DOHH2 (cell line): ENCODE results near the gene TRPV4.

Source experiments
- H3F3A ChIP-seq: fragments of 200-600 bp; sonication (generic), shearing (Covaris generic); 2 replicates; pipeline ENCODE4 v1.6.0; 2016; ENCODE audit warnings: antibody characterized with exemption, mild to moderate bottlenecking; ENCODE audit not compliant: control insufficient read depth, insufficient read depth
- H3K27ac ChIP-seq: fragments of 200-600 bp; sonication (generic); 2 replicates; pipeline ENCODE4 v1.5.1; 2014; ENCODE audit warnings: low read depth, mild to moderate bottlenecking, low read length, moderate library complexity
- H3K27me3 ChIP-seq: fragments of 200-600 bp; sonication (generic); 2 replicates; pipeline ENCODE4 v1.6.1; 2014; ENCODE audit warnings: mild to moderate bottlenecking, low read length, mixed read lengths; ENCODE audit not compliant: control insufficient read depth
- H3K36me3 ChIP-seq: fragments of 200-600 bp; sonication (generic); 2 replicates; pipeline ENCODE4 v1.6.1; 2014; ENCODE audit warnings: mild to moderate bottlenecking, low read length, moderate library complexity, mixed read lengths; ENCODE audit not compliant: control insufficient read depth
- H3K4me1 ChIP-seq: fragments of 200-600 bp; sonication (generic); 2 replicates; pipeline ENCODE4 v1.6.1; 2014; ENCODE audit warnings: mild to moderate bottlenecking, low read length, mixed read lengths; ENCODE audit not compliant: control insufficient read depth
- H3K4me2 ChIP-seq: fragments of 200-600 bp; sonication (generic); 2 replicates; pipeline ENCODE4 v1.6.0; 2014; ENCODE audit warnings: mild to moderate bottlenecking, low read length, moderate library complexity
- H3K4me3 ChIP-seq: fragments of 200-600 bp; sonication (generic); 2 replicates; pipeline ENCODE4 v1.5.1; 2014; ENCODE audit warnings: mild to moderate bottlenecking, low read length, mixed read lengths
- H3K79me2 ChIP-seq: fragments of 200-600 bp; sonication (generic); 2 replicates; pipeline ENCODE4 v1.6.1; 2014; ENCODE audit warnings: mild to moderate bottlenecking, low read length, mixed read lengths; ENCODE audit not compliant: control insufficient read depth
- H3K9me2 ChIP-seq: fragments of 200-600 bp; sonication (generic); replicated peaks from 2 replicates; pipeline ENCODE4 v1.6.1; 2014; ENCODE audit warnings: mild to moderate bottlenecking, low read length, mixed read lengths; ENCODE audit not compliant: control insufficient read depth
- H3K9me3 ChIP-seq: fragments of 200-600 bp; sonication (generic); 2 replicates; pipeline ENCODE4 v1.6.1; 2014; ENCODE audit warnings: antibody characterized with exemption, low read length, mixed read lengths; ENCODE audit not compliant: control insufficient read depth, insufficient read depth
- H4K20me1 ChIP-seq: fragments of 200-600 bp; sonication (generic); 2 replicates; pipeline ENCODE4 v1.6.0; 2014; ENCODE audit warnings: low read depth, mild to moderate bottlenecking, antibody characterized with exemption, low read length, moderate library complexity; ENCODE audit not compliant: control insufficient read depth, insufficient read depth
- CTCF ChIP-seq: fragments of 200-600 bp; sonication (generic); IDR thresholded peaks from one replicate; pipeline ENCODE4 v1.5.1; 2014; ENCODE audit warnings: antibody characterized with exemption, mild to moderate bottlenecking, low read depth, low read length; ENCODE audit not compliant: poor library complexity, severe bottlenecking
- EZH2phosphoT487 ChIP-seq: fragments of 200-600 bp; sonication (generic); IDR thresholded peaks from 2 replicates; pipeline ENCODE4 v1.6.1; 2017; ENCODE audit warnings: borderline replicate concordance, mild to moderate bottlenecking, antibody characterized with exemption, low read length, moderate library complexity, mixed read lengths

The TRPV4 gene

GRCh38 chr12:109815757-109816617 lies 17.2 kb downstream of the TRPV4 start:
- peaks cover 3% of the 10 kb centered on the region; the same call in 1 of the 2 replicates for H3K27me3 ChIP-seq
- H3K4me1 ChIP-seq: no peaks in the 10 kb centered on the region
- no peaks in the 10 kb centered on the region for H3K9me2 ChIP-seq
- no peaks in the 10 kb centered on the region for H3K79me2 ChIP-seq
- no peaks in the 10 kb centered on the region for H4K20me1 ChIP-seq
- no peak overlapping the region for H3K4me3 ChIP-seq
- no peaks in the 10 kb centered on the region for H3K9me3 ChIP-seq
- H3K4me2 ChIP-seq: no peak overlapping the region
- no peak overlapping the region for H3K27ac ChIP-seq
- H3K36me3 ChIP-seq: no peaks in the 10 kb centered on the region
- H3F3A ChIP-seq: no peaks in the 10 kb centered on the region
- no peak for TF ChIP-seq CTCF
- no peak for TF ChIP-seq EZH2phosphoT487

GRCh38 chr12:109815225-109815624 lies 18.0 kb downstream of the TRPV4 start:
- H3K4me3 ChIP-seq: no peak overlapping the region
- no peaks in the 10 kb centered on the region for H3K9me2 ChIP-seq
- no peak overlapping the region for H3K27ac ChIP-seq
- H3K4me1 ChIP-seq: no peaks in the 10 kb centered on the region
- H3K4me2 ChIP-seq: no peak overlapping the region
- TF ChIP-seq EZH2phosphoT487 (no peak), CTCF (no peak)
- H3K79me2 ChIP-seq: no peaks in the 10 kb centered on the region
- peaks cover 3% of the 10 kb centered on the region; the same call in 1 of the 2 replicates for H3K27me3 ChIP-seq
- H3K9me3 ChIP-seq: no peaks in the 10 kb centered on the region
- no peaks in the 10 kb centered on the region for H4K20me1 ChIP-seq
- no peaks in the 10 kb centered on the region for H3K36me3 ChIP-seq
- no peaks in the 10 kb centered on the region for H3F3A ChIP-seq

GRCh38 chr12:109814600-109815150 lies 18.5 kb downstream of the TRPV4 start:
- Histone ChIP-seq H3K79me2 (no peaks in the 10 kb centered on the region), H3K4me1 (no peaks in the 10 kb centered on the region), H3K27me3 (peaks cover 3% of the 10 kb centered on the region; the same call in 1 of the 2 replicates), H3K9me2 (no peaks in the 10 kb centered on the region), H3K4me2 (no peak overlapping the region), H4K20me1 (no peaks in the 10 kb centered on the region), H3K27ac (no peak overlapping the region), H3K4me3 (no peak overlapping the region), H3K9me3 (no peaks in the 10 kb centered on the region), H3K36me3 (no peaks in the 10 kb centered on the region), H3F3A (no peaks in the 10 kb centered on the region)
- TF ChIP-seq CTCF (no peak), EZH2phosphoT487 (no peak)
